ENCODE measurements around the gene PLCD1. TPM values are rescaled to one million over a fixed set of nuclear protein-coding genes. Genes with fewer than 3 reads are reported as not detected.

Gene PLCD1
- total and polyA plus RNA-seq, 2 of the 13 experiments (the other 11 are each of a cell fraction or from before 2014, with no cell fraction given), result 10.1 to 12.4 TPM

- TF ChIP-seq PRDM15 (CRISPR knock-in tag; IDR thresholded peaks at IDR 0.05) (no peak), HINFP (CRISPR knock-in tag; IDR thresholded peaks at IDR 0.05; ENCODE audit: low read depth) (no peak), CCDC6 (CRISPR knock-in tag; IDR thresholded peaks at IDR 0.05) (peak; percentile 86), KLF6 (CRISPR knock-in tag; IDR thresholded peaks at IDR 0.05) (no peak), ZNF354B (CRISPR knock-in tag; IDR thresholded peaks at IDR 0.05) (no peak), ZNF10 (CRISPR knock-in tag; IDR thresholded peaks at IDR 0.05; ENCODE audit: borderline replicate concordance, low read depth) (no peak), XRCC5 (optimal IDR thresholded peaks at IDR 0.05; ENCODE audit: low read length) (peak; percentile 71), ZNF7 (CRISPR knock-in tag; IDR thresholded peaks at IDR 0.05) (no peak), DPF2 (CRISPR knock-in tag; IDR thresholded peaks at IDR 0.05; ENCODE audit: borderline replicate concordance, low read depth) (0 out of 2 replicates have a peak, but pooled peaks have one; percentile 14), ZFY (CRISPR knock-in tag; IDR thresholded peaks at IDR 0.05) (peak; percentile 44; the same call in 1 of the 2 replicates), TBL1XR1 (IDR thresholded peaks at IDR 0.05; ENCODE audit: borderline replicate concordance, low read length, partially characterized antibody) (no peak), MTF1 (CRISPR knock-in tag; IDR thresholded peaks at IDR 0.05) (no peak), ADNP (CRISPR knock-in tag; IDR thresholded peaks at IDR 0.05) (no peak)
- TF ChIP-seq, protein P1, sequence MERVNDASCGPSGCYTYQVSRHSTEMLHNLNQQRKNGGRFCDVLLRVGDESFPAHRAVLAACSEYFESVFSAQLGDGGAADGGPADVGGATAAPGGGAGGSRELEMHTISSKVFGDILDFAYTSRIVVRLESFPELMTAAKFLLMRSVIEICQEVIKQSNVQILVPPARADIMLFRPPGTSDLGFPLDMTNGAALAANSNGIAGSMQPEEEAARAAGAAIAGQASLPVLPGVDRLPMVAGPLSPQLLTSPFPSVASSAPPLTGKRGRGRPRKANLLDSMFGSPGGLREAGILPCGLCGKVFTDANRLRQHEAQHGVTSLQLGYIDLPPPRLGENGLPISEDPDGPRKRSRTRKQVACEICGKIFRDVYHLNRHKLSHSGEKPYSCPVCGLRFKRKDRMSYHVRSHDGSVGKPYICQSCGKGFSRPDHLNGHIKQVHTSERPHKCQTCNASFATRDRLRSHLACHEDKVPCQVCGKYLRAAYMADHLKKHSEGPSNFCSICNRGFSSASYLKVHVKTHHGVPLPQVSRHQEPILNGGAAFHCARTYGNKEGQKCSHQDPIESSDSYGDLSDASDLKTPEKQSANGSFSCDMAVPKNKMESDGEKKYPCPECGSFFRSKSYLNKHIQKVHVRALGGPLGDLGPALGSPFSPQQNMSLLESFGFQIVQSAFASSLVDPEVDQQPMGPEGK (CRISPR knock-in tag; IDR thresholded peaks at IDR 0.05), result no peak; the same call in 1 of the 2 replicates
- TF ChIP-seq, protein P2, sequence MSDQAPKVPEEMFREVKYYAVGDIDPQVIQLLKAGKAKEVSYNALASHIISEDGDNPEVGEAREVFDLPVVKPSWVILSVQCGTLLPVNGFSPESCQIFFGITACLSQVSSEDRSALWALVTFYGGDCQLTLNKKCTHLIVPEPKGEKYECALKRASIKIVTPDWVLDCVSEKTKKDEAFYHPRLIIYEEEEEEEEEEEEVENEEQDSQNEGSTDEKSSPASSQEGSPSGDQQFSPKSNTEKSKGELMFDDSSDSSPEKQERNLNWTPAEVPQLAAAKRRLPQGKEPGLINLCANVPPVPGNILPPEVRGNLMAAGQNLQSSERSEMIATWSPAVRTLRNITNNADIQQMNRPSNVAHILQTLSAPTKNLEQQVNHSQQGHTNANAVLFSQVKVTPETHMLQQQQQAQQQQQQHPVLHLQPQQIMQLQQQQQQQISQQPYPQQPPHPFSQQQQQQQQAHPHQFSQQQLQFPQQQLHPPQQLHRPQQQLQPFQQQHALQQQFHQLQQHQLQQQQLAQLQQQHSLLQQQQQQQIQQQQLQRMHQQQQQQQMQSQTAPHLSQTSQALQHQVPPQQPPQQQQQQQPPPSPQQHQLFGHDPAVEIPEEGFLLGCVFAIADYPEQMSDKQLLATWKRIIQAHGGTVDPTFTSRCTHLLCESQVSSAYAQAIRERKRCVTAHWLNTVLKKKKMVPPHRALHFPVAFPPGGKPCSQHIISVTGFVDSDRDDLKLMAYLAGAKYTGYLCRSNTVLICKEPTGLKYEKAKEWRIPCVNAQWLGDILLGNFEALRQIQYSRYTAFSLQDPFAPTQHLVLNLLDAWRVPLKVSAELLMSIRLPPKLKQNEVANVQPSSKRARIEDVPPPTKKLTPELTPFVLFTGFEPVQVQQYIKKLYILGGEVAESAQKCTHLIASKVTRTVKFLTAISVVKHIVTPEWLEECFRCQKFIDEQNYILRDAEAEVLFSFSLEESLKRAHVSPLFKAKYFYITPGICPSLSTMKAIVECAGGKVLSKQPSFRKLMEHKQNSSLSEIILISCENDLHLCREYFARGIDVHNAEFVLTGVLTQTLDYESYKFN (CRISPR knock-in tag; conservative IDR thresholded peaks at IDR 0.05), result no peak
- TF ChIP-seq, protein P3, sequence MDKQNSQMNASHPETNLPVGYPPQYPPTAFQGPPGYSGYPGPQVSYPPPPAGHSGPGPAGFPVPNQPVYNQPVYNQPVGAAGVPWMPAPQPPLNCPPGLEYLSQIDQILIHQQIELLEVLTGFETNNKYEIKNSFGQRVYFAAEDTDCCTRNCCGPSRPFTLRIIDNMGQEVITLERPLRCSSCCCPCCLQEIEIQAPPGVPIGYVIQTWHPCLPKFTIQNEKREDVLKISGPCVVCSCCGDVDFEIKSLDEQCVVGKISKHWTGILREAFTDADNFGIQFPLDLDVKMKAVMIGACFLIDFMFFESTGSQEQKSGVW (CRISPR knock-in tag; IDR thresholded peaks at IDR 0.05; ENCODE audit: borderline replicate concordance), result no peak
- TF ChIP-seq, protein P4, sequence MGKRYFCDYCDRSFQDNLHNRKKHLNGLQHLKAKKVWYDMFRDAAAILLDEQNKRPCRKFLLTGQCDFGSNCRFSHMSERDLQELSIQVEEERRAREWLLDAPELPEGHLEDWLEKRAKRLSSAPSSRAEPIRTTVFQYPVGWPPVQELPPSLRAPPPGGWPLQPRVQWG (CRISPR knock-in tag; IDR thresholded peaks at IDR 0.05; ENCODE audit: borderline replicate concordance, low read depth), result no peak
These were observed 26.0 kb downstream of the PLCD1 start (continued) for GRCh38 chr3:38003371-38003816.

Measured in HepG2 (cell line).